Choroid plexus epithelial cell (primary cell): ENCODE measurements around the gene PHACTR1.

Experiments used
- DNase-seq: peaks from one replicate; pipeline ENCODE4 v3.0.0-alpha.2; 2010; ENCODE audit warnings: low read depth
- H3K4me3 ChIP-seq: 2 replicates; pipeline ENCODE4 v1.5.1; 2011; ENCODE audit warnings: low read depth, mild to moderate bottlenecking, control low read depth, low read length, moderate library complexity
- CTCF ChIP-seq: conservative IDR thresholded peaks from 2 replicates; pipeline ENCODE4 v1.5.1; 2011; ENCODE audit warnings: low read depth, mild to moderate bottlenecking, control low read depth, inconsistent platforms, low read length, moderate library complexity

PHACTR1 gene

GRCh38 chr6:13142611-13143010, 426.0 kb downstream of the PHACTR1 start:
- no peak for TF ChIP-seq CTCF
- no peak overlapping the region for H3K4me3 ChIP-seq
- DNase-seq = no peak

- no peak for TF ChIP-seq CTCF
- H3K4me3 ChIP-seq = no peak overlapping the region
- no peak for DNase-seq
Observed at GRCh38 chr6:13146442-13146841, 429.9 kb downstream of the PHACTR1 start.

- H3K4me3 ChIP-seq = no peak overlapping the region
- no peak for DNase-seq
- no peak for TF ChIP-seq CTCF
Observed at GRCh38 chr6:13147376-13147775, 430.8 kb downstream of the PHACTR1 start.

- H3K4me3 ChIP-seq = no peak overlapping the region
- DNase-seq = no peak
- TF ChIP-seq CTCF = no peak
Observed at GRCh38 chr6:13147782-13148181, 431.2 kb downstream of the PHACTR1 start.

- DNase-seq = no peak
- no peak for TF ChIP-seq CTCF
- H3K4me3 ChIP-seq = no peak overlapping the region
Observed at GRCh38 chr6:13152764-13153163, 436.2 kb downstream of the PHACTR1 start.

- no peak for DNase-seq
- TF ChIP-seq CTCF = no peak
- H3K4me3 ChIP-seq = no peak overlapping the region
Observed at GRCh38 chr6:13156381-13156780, 439.8 kb downstream of the PHACTR1 start.

GRCh38 chr6:13157293-13157692, 440.7 kb downstream of the PHACTR1 start:
- DNase-seq = no peak
- H3K4me3 ChIP-seq = no peak overlapping the region
- TF ChIP-seq CTCF = no peak
